GM23248 (cell line): ENCODE data around the gene ERC2.

Experiments used
- EZH2 ChIP-seq: fragments of 200-600 bp; sonication (generic); IDR thresholded peaks from 2 replicates; pipeline ENCODE4 v1.6.1; 2018; ENCODE audit warnings: antibody characterized with exemption, mild to moderate bottlenecking; ENCODE audit not compliant: insufficient read depth, poor library complexity, severe bottlenecking
- EZH2phosphoT487 ChIP-seq: fragments of 200-600 bp; sonication (generic); IDR thresholded peaks from 2 replicates; pipeline ENCODE4 v1.6.1; 2018; ENCODE audit warnings: antibody characterized with exemption, moderate library complexity, mild to moderate bottlenecking, low read depth; ENCODE audit not compliant: insufficient read depth

- TF ChIP-seq EZH2 (no peak), EZH2phosphoT487 (no peak)
These were observed 785.8 kb downstream of the ERC2 start for GRCh38 chr3:55682461-55682860.
